HEK293 (cell line): ENCODE measurements around the gene FLRT1.

Experiments used
- ZNF324 ChIP-seq: fragments of 450-650 bp; formaldehyde crosslinking; IDR thresholded peaks from 2 replicates; pipeline ENCODE4 v1.5.1; 2016; ENCODE audit warnings: missing biosample characterization, missing genetic modification characterization
- ZNF354C ChIP-seq: fragments of 450-650 bp; formaldehyde crosslinking; IDR thresholded peaks from 2 replicates; pipeline ENCODE4 v1.5.1; 2016; ENCODE audit warnings: missing biosample characterization, missing genetic modification characterization, low read depth, borderline replicate concordance
- ZNF362 ChIP-seq: fragments of 450-650 bp; formaldehyde crosslinking; IDR thresholded peaks from 2 replicates; pipeline ENCODE4 v1.5.1; 2016; ENCODE audit warnings: missing biosample characterization, missing genetic modification characterization
- ZNF843 ChIP-seq: fragments of 450-650 bp; formaldehyde crosslinking; IDR thresholded peaks from 2 replicates; pipeline ENCODE4 v1.5.1; 2016; ENCODE audit warnings: missing biosample characterization, missing genetic modification characterization
- TF ChIP-seq, protein P1 (sequence below): fragments of 450-650 bp; formaldehyde crosslinking; IDR thresholded peaks from 2 replicates; pipeline ENCODE4 v1.5.1; 2017; ENCODE audit warnings: missing biosample characterization, mild to moderate bottlenecking, missing genetic modification characterization, moderate library complexity

GRCh38 chr11:64001484-64002420 lies 34.0 kb upstream of the FLRT1 start:
- TF ChIP-seq, protein P1, sequence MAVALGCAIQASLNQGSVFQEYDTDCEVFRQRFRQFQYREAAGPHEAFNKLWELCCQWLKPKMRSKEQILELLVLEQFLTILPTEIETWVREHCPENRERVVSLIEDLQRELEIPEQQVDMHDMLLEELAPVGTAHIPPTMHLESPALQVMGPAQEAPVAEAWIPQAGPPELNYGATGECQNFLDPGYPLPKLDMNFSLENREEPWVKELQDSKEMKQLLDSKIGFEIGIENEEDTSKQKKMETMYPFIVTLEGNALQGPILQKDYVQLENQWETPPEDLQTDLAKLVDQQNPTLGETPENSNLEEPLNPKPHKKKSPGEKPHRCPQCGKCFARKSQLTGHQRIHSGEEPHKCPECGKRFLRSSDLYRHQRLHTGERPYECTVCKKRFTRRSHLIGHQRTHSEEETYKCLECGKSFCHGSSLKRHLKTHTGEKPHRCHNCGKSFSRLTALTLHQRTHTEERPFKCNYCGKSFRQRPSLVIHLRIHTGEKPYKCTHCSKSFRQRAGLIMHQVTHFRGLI (tag by site-specific recombination) = no peak
- TF ChIP-seq ZNF362 (tag by site-specific recombination) (no peak), ZNF843 (no peak), ZNF324 (tag by site-specific recombination) (no peak), ZNF354C (tag by site-specific recombination) (no peak)
